GM18502 (cell line): Measurements from ENCODE around the gene HMG20A.
"Not testable (repeated sequence)": the region's sequence is repeated elsewhere in the genome, so short reads cannot be mapped to it uniquely, and the experiment has no call there.

Experiments used
- ATAC-seq: cut with Tn5 transposase; IDR thresholded peaks from one replicate; pipeline ENCODE4 v1.9.1; 2021; ENCODE audit warnings: mild to moderate bottlenecking; ENCODE audit not compliant: unreplicated experiment, poor library complexity

The HMG20A gene

GRCh38 chr15:77406173-77406759 is 14.4 kb upstream of the HMG20A start:
- not testable (repeated sequence) for ATAC-seq

GRCh38 chr15:77406846-77407245 is 13.8 kb upstream of the HMG20A start:
- no peak for ATAC-seq

GRCh38 chr15:77409259-77410156 is 11.2 kb upstream of the HMG20A start:
- ATAC-seq, result no peak

GRCh38 chr15:77410157-77410500 is 10.6 kb upstream of the HMG20A start:
- not testable (repeated sequence) for ATAC-seq

- ATAC-seq, result no peak
These were observed 9.7 kb upstream of the HMG20A start for GRCh38 chr15:77410701-77411618.

GRCh38 chr15:77411619-77411976 is 9.1 kb upstream of the HMG20A start:
- no peak for ATAC-seq

GRCh38 chr15:77412972-77413698 is 7.6 kb upstream of the HMG20A start:
- ATAC-seq, result no peak

GRCh38 chr15:77413699-77414349 is 6.9 kb upstream of the HMG20A start:
- ATAC-seq, result no peak

GRCh38 chr15:77414789-77415442 is 5.8 kb upstream of the HMG20A start:
- ATAC-seq, result no peak

- ATAC-seq, result no peak
These were observed 5.1 kb upstream of the HMG20A start for GRCh38 chr15:77415450-77416147.

- ATAC-seq, result no peak
These were observed 4.6 kb upstream of the HMG20A start for GRCh38 chr15:77416148-77416455.

GRCh38 chr15:77416954-77417353 is 3.7 kb upstream of the HMG20A start:
- ATAC-seq, result no peak

GRCh38 chr15:77417602-77418001 is 3.1 kb upstream of the HMG20A start:
- ATAC-seq, result no peak

- no peak for ATAC-seq
These were observed 2.2 kb upstream of the HMG20A start for GRCh38 chr15:77418391-77418965.

GRCh38 chr15:77418966-77419835 is 1.5 kb upstream of the HMG20A start:
- peak; percentile 26 for ATAC-seq

- peak; percentile 88 for ATAC-seq
These were observed 665 bp upstream of the HMG20A start, which contains the start of gene PEAK1 for GRCh38 chr15:77419836-77420609. Gene PEAK1, minus strand, starts transcription at chr15:77420104. Its CDS starts 238,178 bp downstream, at chr15:77181926.

GRCh38 chr15:77421370-77421700 is 647 bp downstream of the HMG20A start:
- ATAC-seq, result no peak
